ENCODE measurements around the gene ARRDC3. TPM values are rescaled to one million over a fixed set of nuclear protein-coding genes. Genes with fewer than 3 reads are reported as not detected.
A peak's percentile ranks its signal among the peaks of the same experiment; 100 is the strongest.
"Not testable (repeated sequence)": the region's sequence is repeated elsewhere in the genome, so short reads cannot be mapped to it uniquely, and the experiment has no call there.

Gene ARRDC3
- total and polyA plus RNA-seq, 2 donors, result 55.7 to 94.2 TPM

GRCh38 chr5:91389555-91389954 is 6.4 kb upstream of the ARRDC3 start:
- H3K4me1 ChIP-seq (ENCODE audit: control insufficient read depth in 2 of 2, insufficient read depth in 2 of 2, low read length in 2 of 2), result not testable (repeated sequence)

GRCh38 chr5:91388362-91388761 is 5.2 kb upstream of the ARRDC3 start:
- H3K27ac ChIP-seq (ENCODE audit: low read depth in 1 of 2, low read length in 1 of 2), result no peak overlapping the region
- H3K27me3 ChIP-seq (ENCODE audit: control insufficient read depth in 2 of 2, insufficient read depth in 1 of 2, low read length in 1 of 2), result no peaks in the 10 kb centered on the region
- 97% methylated on average over 5 of the region's 5 CpGs for WGBS
- no peaks in the 10 kb centered on the region for H3K36me3 ChIP-seq (ENCODE audit: control insufficient read depth in 2 of 2, insufficient read depth in 2 of 2, low read length in 1 of 2)
- no peak overlapping the region for H3K4me3 ChIP-seq (ENCODE audit: low read length in 2 of 2)
- peaks cover 0 to 6% of the 10 kb centered on the region in 2 donors for H3K4me1 ChIP-seq (ENCODE audit: control insufficient read depth in 2 of 2, insufficient read depth in 2 of 2, low read length in 2 of 2)
- no peak for DNase-seq (ENCODE audit: low read depth in 6 of 9, low spot score in 9 of 9)
- H3K9me3 ChIP-seq (ENCODE audit: control insufficient read depth in 2 of 2, insufficient read depth in 1 of 2, low read length in 1 of 2), result no peaks in the 10 kb centered on the region

More at GRCh38 chr5:91389555-91389954, 6.4 kb upstream of the ARRDC3 start:
- not testable (repeated sequence) for H3K9me3 ChIP-seq (ENCODE audit: control insufficient read depth in 2 of 2, insufficient read depth in 1 of 2, low read length in 1 of 2); H3K4me3 ChIP-seq (ENCODE audit: low read length in 2 of 2); H3K27me3 ChIP-seq (ENCODE audit: control insufficient read depth in 2 of 2, insufficient read depth in 1 of 2, low read length in 1 of 2); H3K36me3 ChIP-seq (ENCODE audit: control insufficient read depth in 2 of 2, insufficient read depth in 2 of 2, low read length in 1 of 2); DNase-seq (ENCODE audit: low read depth in 6 of 9, low spot score in 9 of 9); H3K27ac ChIP-seq (ENCODE audit: low read depth in 1 of 2, low read length in 1 of 2)

DNA sequence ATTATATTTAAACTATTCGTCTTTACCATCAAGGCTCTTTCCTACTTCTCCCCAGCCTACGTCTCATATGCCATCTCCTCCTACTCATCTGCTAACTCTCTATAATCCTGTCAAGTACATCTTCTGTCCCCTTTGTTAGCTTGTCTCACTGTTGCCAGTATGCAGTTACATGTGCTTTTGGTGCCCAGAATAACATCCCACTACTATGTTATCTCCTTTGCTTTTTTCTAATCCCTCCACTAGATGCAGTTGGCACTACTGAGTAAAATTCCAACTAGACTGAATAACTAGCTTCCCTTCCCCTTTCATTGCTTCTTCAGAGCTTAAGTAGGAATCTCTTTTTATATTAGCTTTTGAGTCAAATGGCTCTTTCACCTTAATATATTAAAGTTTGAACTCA is 3.0 kb upstream of the ARRDC3 start:
- H3K36me3 ChIP-seq (ENCODE audit: control insufficient read depth in 2 of 2, insufficient read depth in 2 of 2, low read length in 1 of 2), result no peaks in the 10 kb centered on the region
- WGBS, result over 99% methylated on average over 2 of the region's 2 CpGs
- H3K27ac ChIP-seq (ENCODE audit: low read depth in 1 of 2, low read length in 1 of 2), result no peak overlapping the region
- no peaks in the 10 kb centered on the region for H3K27me3 ChIP-seq (ENCODE audit: control insufficient read depth in 2 of 2, insufficient read depth in 1 of 2, low read length in 1 of 2)
- H3K4me3 ChIP-seq (ENCODE audit: low read length in 2 of 2), result no peak overlapping the region
- DNase-seq (ENCODE audit: low read depth in 6 of 9, low spot score in 9 of 9), result no peak
- peaks cover 0 to 6% of the 10 kb centered on the region in 2 donors for H3K4me1 ChIP-seq (ENCODE audit: control insufficient read depth in 2 of 2, insufficient read depth in 2 of 2, low read length in 2 of 2)
- no peaks in the 10 kb centered on the region for H3K9me3 ChIP-seq (ENCODE audit: control insufficient read depth in 2 of 2, insufficient read depth in 1 of 2, low read length in 1 of 2)

DNA sequence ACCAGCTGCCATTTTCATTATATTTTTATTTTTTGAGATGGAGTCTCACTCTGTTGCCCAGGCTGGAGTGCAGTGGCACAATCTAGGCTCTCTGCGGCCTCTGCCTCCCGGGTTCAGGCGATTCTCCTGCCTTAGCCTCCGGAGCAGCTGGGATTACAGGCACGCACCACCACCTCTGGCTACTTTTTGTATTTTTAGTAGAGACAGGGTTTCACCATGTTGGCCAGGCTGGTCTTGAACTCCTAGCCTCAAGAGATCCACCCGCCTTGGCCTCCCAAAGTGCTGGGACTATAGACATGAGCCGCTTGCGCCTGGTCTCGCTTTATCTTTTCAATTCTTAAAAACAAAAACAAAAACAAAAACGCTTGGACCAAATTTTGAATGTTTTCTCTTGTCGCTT is 2.5 kb upstream of the ARRDC3 start:
- H3K27ac ChIP-seq (ENCODE audit: low read depth in 1 of 2, low read length in 1 of 2); H3K9me3 ChIP-seq (ENCODE audit: control insufficient read depth in 2 of 2, insufficient read depth in 1 of 2, low read length in 1 of 2); H3K27me3 ChIP-seq (ENCODE audit: control insufficient read depth in 2 of 2, insufficient read depth in 1 of 2, low read length in 1 of 2); DNase-seq (ENCODE audit: low read depth in 6 of 9, low spot score in 9 of 9); H3K4me3 ChIP-seq (ENCODE audit: low read length in 2 of 2); H3K4me1 ChIP-seq (ENCODE audit: control insufficient read depth in 2 of 2, insufficient read depth in 2 of 2, low read length in 2 of 2); H3K36me3 ChIP-seq (ENCODE audit: control insufficient read depth in 2 of 2, insufficient read depth in 2 of 2, low read length in 1 of 2): not testable (repeated sequence)
- WGBS, result 97% methylated on average over 11 of the region's 11 CpGs

GRCh38 chr5:91384671-91385430 is 1.7 kb upstream of the ARRDC3 start:
- peaks cover 0 to 6% of the 10 kb centered on the region in 2 donors for H3K4me1 ChIP-seq (ENCODE audit: control insufficient read depth in 2 of 2, insufficient read depth in 2 of 2, low read length in 2 of 2)
- H3K36me3 ChIP-seq (ENCODE audit: control insufficient read depth in 2 of 2, insufficient read depth in 2 of 2, low read length in 1 of 2), result no peaks in the 10 kb centered on the region
- DNase-seq (ENCODE audit: low read depth in 6 of 9, low spot score in 9 of 9), result peak; percentile 59 to 95 (median 85)
- peak overlapping the region in 1 of 2 donors; percentile 100 for H3K27ac ChIP-seq (ENCODE audit: low read depth in 1 of 2, low read length in 1 of 2)
- no peaks in the 10 kb centered on the region for H3K9me3 ChIP-seq (ENCODE audit: control insufficient read depth in 2 of 2, insufficient read depth in 1 of 2, low read length in 1 of 2)
- 6% methylated on average over 6 of the region's 6 CpGs for WGBS
- no peaks in the 10 kb centered on the region for H3K27me3 ChIP-seq (ENCODE audit: control insufficient read depth in 2 of 2, insufficient read depth in 1 of 2, low read length in 1 of 2)
- H3K4me3 ChIP-seq (ENCODE audit: low read length in 2 of 2), result peak overlapping the region in 1 of 2 donors; percentile 89

DNA sequence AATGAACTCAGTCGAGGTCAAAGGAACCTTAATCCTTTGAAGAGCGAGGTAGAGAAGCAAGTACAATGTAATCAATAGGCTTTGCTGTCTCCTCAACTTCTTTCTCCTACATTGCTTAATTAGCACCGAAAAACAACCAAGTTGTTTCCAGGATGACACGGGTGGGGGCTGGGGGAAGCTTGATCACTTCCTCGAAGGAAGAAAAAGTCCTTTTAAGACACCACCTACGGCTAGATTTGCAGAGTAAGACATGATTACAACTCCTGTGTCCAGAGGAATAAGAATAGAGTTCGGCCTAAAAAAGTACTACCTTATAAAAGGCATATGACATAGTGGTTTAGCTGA is 811 bp upstream of the ARRDC3 start:
- H3K27me3 ChIP-seq (ENCODE audit: control insufficient read depth in 2 of 2, insufficient read depth in 1 of 2, low read length in 1 of 2), result no peaks in the 10 kb centered on the region
- peak overlapping the region; percentile 98 to 100 for H3K27ac ChIP-seq (ENCODE audit: low read depth in 1 of 2, low read length in 1 of 2)
- H3K4me1 ChIP-seq (ENCODE audit: control insufficient read depth in 2 of 2, insufficient read depth in 2 of 2, low read length in 2 of 2), result peaks cover 0 to 6% of the 10 kb centered on the region in 2 donors
- H3K36me3 ChIP-seq (ENCODE audit: control insufficient read depth in 2 of 2, insufficient read depth in 2 of 2, low read length in 1 of 2), result no peaks in the 10 kb centered on the region
- H3K4me3 ChIP-seq (ENCODE audit: low read length in 2 of 2), result peak overlapping the region; percentile 89
- 4% methylated on average over 7 of the region's 7 CpGs for WGBS
- DNase-seq (ENCODE audit: low read depth in 6 of 9, low spot score in 9 of 9), result peak in 6 of 9 donors; percentile 37 to 63 (median 44)
- no peaks in the 10 kb centered on the region for H3K9me3 ChIP-seq (ENCODE audit: control insufficient read depth in 2 of 2, insufficient read depth in 1 of 2, low read length in 1 of 2)

DNA sequence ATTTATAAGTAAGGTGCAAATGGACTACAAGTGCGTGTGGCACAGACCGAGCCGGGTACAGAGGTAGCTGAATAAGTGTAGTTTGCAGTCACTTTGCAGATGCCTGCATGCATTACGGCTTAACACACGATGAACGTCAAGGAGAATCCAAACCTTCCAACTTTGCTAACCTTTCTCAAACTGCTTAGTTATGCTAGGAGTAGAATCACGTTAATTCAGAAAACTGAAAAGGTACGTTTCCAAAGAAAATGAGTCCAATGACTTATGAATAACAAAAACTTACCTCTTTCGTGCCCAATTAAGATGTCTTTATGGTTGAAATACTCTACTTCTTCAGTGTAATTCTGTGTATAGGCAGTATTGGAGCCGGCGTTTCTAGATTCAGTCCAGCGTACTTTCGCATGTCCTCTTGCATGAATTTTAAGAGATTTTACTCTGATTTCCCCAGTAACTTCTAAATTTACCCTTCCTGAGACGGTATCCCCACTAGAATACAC is 539 bp downstream of the ARRDC3 start:
- DNase-seq (ENCODE audit: low read depth in 6 of 9, low spot score in 9 of 9), result peak; percentile 54 to 90 (median 76)
- Histone ChIP-seq H3K4me1 (ENCODE audit: control insufficient read depth in 2 of 2, insufficient read depth in 2 of 2, low read length in 2 of 2) (peaks cover 0 to 6% of the 10 kb centered on the region in 2 donors), H3K27ac (ENCODE audit: low read depth in 1 of 2, low read length in 1 of 2) (peak overlapping the region; percentile 98 to 100), H3K27me3 (ENCODE audit: control insufficient read depth in 2 of 2, insufficient read depth in 1 of 2, low read length in 1 of 2) (no peaks in the 10 kb centered on the region), H3K36me3 (ENCODE audit: control insufficient read depth in 2 of 2, insufficient read depth in 2 of 2, low read length in 1 of 2) (peaks cover 0 to 4% of the 10 kb centered on the region in 2 donors), H3K4me3 (ENCODE audit: low read length in 2 of 2) (peak overlapping the region; percentile 89), H3K9me3 (ENCODE audit: control insufficient read depth in 2 of 2, insufficient read depth in 1 of 2, low read length in 1 of 2) (no peaks in the 10 kb centered on the region)
- under 1% methylated on average over 14 of the region's 14 CpGs for WGBS

DNA sequence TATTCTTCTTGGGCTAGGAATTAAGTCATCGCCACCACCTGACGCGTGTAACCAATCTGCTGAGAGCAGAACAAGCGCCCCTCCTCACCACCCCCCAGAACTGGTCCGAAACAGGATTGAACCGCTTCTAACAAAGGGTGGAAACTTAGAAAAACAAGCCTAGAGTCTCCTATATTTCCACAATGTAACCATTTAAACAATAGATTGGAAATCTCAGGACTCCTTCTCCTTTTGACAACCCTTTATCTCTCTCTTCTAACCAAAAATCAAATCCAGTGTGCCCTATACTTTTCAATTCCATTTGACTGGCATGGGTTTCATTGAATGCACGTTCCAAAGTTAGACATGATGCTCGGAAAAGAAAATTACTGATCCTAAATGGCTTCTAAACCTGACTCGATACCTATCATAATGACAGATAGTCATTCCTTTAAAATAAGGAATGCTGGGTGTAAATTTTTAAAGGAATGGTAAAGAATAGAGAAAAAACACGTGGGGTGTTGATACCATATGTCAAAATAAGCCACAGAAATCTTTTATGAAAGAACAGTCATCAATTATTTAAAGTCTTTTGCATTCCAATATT is 1.2 kb downstream of the ARRDC3 start:
- peaks cover 0 to 6% of the 10 kb centered on the region in 2 donors for H3K4me1 ChIP-seq (ENCODE audit: control insufficient read depth in 2 of 2, insufficient read depth in 2 of 2, low read length in 2 of 2)
- H3K27me3 ChIP-seq (ENCODE audit: control insufficient read depth in 2 of 2, insufficient read depth in 1 of 2, low read length in 1 of 2), result no peaks in the 10 kb centered on the region
- peak; percentile 73 to 96 (median 90) for DNase-seq (ENCODE audit: low read depth in 6 of 9, low spot score in 9 of 9)
- peaks cover 0 to 7% of the 10 kb centered on the region in 2 donors for H3K36me3 ChIP-seq (ENCODE audit: control insufficient read depth in 2 of 2, insufficient read depth in 2 of 2, low read length in 1 of 2)
- H3K4me3 ChIP-seq (ENCODE audit: low read length in 2 of 2), result peak overlapping the region; percentile 89
- H3K27ac ChIP-seq (ENCODE audit: low read depth in 1 of 2, low read length in 1 of 2), result peak overlapping the region; percentile 81 to 100
- under 1% methylated on average over 10 of the region's 10 CpGs for WGBS
- H3K9me3 ChIP-seq (ENCODE audit: control insufficient read depth in 2 of 2, insufficient read depth in 1 of 2, low read length in 1 of 2), result no peaks in the 10 kb centered on the region

DNA sequence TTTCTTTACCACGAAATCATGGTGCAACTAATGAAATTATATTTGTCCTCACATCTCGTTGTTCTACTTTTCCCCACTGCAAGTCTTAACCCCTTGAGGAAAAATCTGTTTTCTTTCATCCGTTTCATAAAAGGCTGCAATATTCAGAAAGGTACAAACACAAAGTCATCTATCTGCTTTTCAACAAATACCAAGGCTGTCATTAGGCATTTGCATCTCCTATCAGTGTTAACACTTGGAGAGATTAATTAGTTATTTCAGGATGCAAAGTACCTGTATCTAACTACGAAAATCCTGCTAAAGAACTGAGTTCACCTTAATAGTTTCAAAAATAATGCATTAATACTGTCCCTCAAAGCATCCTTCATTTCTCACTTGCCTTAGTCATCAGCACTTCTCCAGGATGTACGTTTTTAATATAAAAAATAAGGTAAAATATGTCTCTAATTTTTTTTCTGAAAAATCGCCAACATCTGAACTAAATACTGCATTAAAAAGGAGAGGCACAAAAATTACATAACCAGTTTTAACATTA is 1.8 kb downstream of the ARRDC3 start:
- peak overlapping the region; percentile 89 for H3K4me3 ChIP-seq (ENCODE audit: low read length in 2 of 2)
- 0% methylated on average over 6 of the region's 6 CpGs for WGBS
- H3K27me3 ChIP-seq (ENCODE audit: control insufficient read depth in 2 of 2, insufficient read depth in 1 of 2, low read length in 1 of 2), result no peaks in the 10 kb centered on the region
- H3K4me1 ChIP-seq (ENCODE audit: control insufficient read depth in 2 of 2, insufficient read depth in 2 of 2, low read length in 2 of 2), result peaks cover 0 to 6% of the 10 kb centered on the region in 2 donors
- peak in 1 of 9 donors; percentile 11 for DNase-seq (ENCODE audit: low read depth in 6 of 9, low spot score in 9 of 9)
- H3K9me3 ChIP-seq (ENCODE audit: control insufficient read depth in 2 of 2, insufficient read depth in 1 of 2, low read length in 1 of 2), result no peaks in the 10 kb centered on the region
- peak overlapping the region; percentile 99 to 100 for H3K27ac ChIP-seq (ENCODE audit: low read depth in 1 of 2, low read length in 1 of 2)
- H3K36me3 ChIP-seq (ENCODE audit: control insufficient read depth in 2 of 2, insufficient read depth in 2 of 2, low read length in 1 of 2), result peaks cover 0 to 11% of the 10 kb centered on the region in 2 donors
